ENCODE measurements around the gene CYP2J2.

- TF ChIP-seq POLR2A (IDR thresholded peaks at IDR 0.05; ENCODE audit: extremely low read depth, insufficient read length) (no peak), MYC (IDR thresholded peaks at IDR 0.05; ENCODE audit: low read depth, low read length) (no peak)
These were observed 48.2 kb downstream of the CYP2J2 start for GRCh38 chr1:59878370-59878769.
